Cerebellar nuclear complex (tissue), 1 donor: Measurements from ENCODE around the gene OCEL1.
"Not testable (repeated sequence)": the region's sequence is repeated elsewhere in the genome, so short reads cannot be mapped to it uniquely, and the experiment has no call there.

Experiments used
- DNase-seq, 2 experiments: peaks; one replicate each; lab custom pipeline; 2025; lab: John Stamatoyannopoulos, UW

OCEL1 gene

GRCh38 chr19:17226002-17226933, at the start of gene OCEL1:
Gene OCEL1, plus strand, starts transcription at chr19:17226226. Its CDS starts 22 bp downstream, at chr19:17226248.
- DNase-seq = peak; percentile 94 to 97

GRCh38 chr19:17178291-17178690, 47.7 kb upstream of the OCEL1 start:
- DNase-seq = no peak

- no peak for DNase-seq
Observed at GRCh38 chr19:17180997-17181702, 44.9 kb upstream of the OCEL1 start.

GRCh38 chr19:17183271-17183761, 42.7 kb upstream of the OCEL1 start:
- DNase-seq = no peak

GRCh38 chr19:17183858-17184321, 42.1 kb upstream of the OCEL1 start:
- no peak for DNase-seq

- no peak for DNase-seq
Observed at GRCh38 chr19:17184371-17184841, 41.6 kb upstream of the OCEL1 start.

GRCh38 chr19:17185590-17185989, 40.4 kb upstream of the OCEL1 start:
- no peak for DNase-seq

- DNase-seq = not testable (repeated sequence)
Observed at GRCh38 chr19:17191736-17192135, 34.3 kb upstream of the OCEL1 start.

GRCh38 chr19:17192751-17193150, 33.3 kb upstream of the OCEL1 start:
- DNase-seq = no peak

- no peak for DNase-seq
Observed at GRCh38 chr19:17194608-17195007, 31.4 kb upstream of the OCEL1 start.

GRCh38 chr19:17195106-17195505, 30.9 kb upstream of the OCEL1 start:
- no peak for DNase-seq

GRCh38 chr19:17196610-17197009, 29.4 kb upstream of the OCEL1 start:
- DNase-seq = no peak

GRCh38 chr19:17197666-17198065, 28.4 kb upstream of the OCEL1 start:
- DNase-seq = no peak

- no peak for DNase-seq
Observed at GRCh38 chr19:17200408-17201079, 25.5 kb upstream of the OCEL1 start.

- no peak for DNase-seq
Observed at GRCh38 chr19:17202249-17202648, 23.8 kb upstream of the OCEL1 start.

GRCh38 chr19:17202713-17203112, 23.3 kb upstream of the OCEL1 start:
- DNase-seq = no peak

GRCh38 chr19:17205237-17206140, 20.5 kb upstream of the OCEL1 start:
- DNase-seq = no peak

GRCh38 chr19:17206736-17207581, 19.1 kb upstream of the OCEL1 start:
- DNase-seq = no peak

GRCh38 chr19:17209126-17210036, 16.6 kb upstream of the OCEL1 start:
- no peak for DNase-seq
